Astrocyte (in vitro differentiated cells and primary cell): ENCODE measurements around the gene IP6K1. TPM values are rescaled to one million over a fixed set of nuclear protein-coding genes. Genes with fewer than 3 reads are reported as not detected.

ENCODE experiments used
- DNase-seq: peaks from one replicate; pipeline ENCODE4 v3.0.0-alpha.2; 2010; ENCODE audit warnings: low read depth
- FAIRE-seq: peaks from 2 replicates; lab custom pipeline; 2011; peaks lifted over from hg19 to GRCh38; lab: Jason Lieb, UNC
- H2AFZ ChIP-seq: 2 replicates; pipeline ENCODE4 v1.6.0; 2012; ENCODE audit warnings: low read depth, low read length, inconsistent platforms
- H3K27ac ChIP-seq: 2 replicates; pipeline ENCODE4 v1.5.1; 2011; ENCODE audit warnings: low read depth, low read length, inconsistent platforms
- H3K27me3 ChIP-seq: 2 replicates; pipeline ENCODE4 v1.6.0; 2011; ENCODE audit warnings: low read length, inconsistent platforms; ENCODE audit not compliant: insufficient read depth
- H3K36me3 ChIP-seq: 2 replicates; pipeline ENCODE4 v1.5.1; 2011; ENCODE audit warnings: low read length, inconsistent platforms; ENCODE audit not compliant: insufficient read depth
- H3K4me1 ChIP-seq: 2 replicates; pipeline ENCODE4 v1.5.1; 2011; ENCODE audit warnings: low read length, inconsistent platforms; ENCODE audit not compliant: insufficient read depth
- H3K4me2 ChIP-seq: 2 replicates; pipeline ENCODE4 v1.6.0; 2012; ENCODE audit warnings: low read length, inconsistent platforms
- H3K4me3 ChIP-seq: 2 replicates; pipeline ENCODE4 v1.5.1; 2011; ENCODE audit warnings: low read depth, mild to moderate bottlenecking, low read length, inconsistent platforms; ENCODE audit not compliant: insufficient read depth
- H3K79me2 ChIP-seq: 2 replicates; pipeline ENCODE4 v1.6.0; 2012; ENCODE audit warnings: mild to moderate bottlenecking, low read length, inconsistent platforms; ENCODE audit not compliant: insufficient read depth
- H3K9ac ChIP-seq: 2 replicates; pipeline ENCODE4 v1.6.0; 2012; ENCODE audit warnings: mild to moderate bottlenecking, low read length, inconsistent platforms
- H3K9me3 ChIP-seq: 2 replicates; pipeline ENCODE4 v1.5.1; 2012; ENCODE audit warnings: low read depth, mild to moderate bottlenecking, low read length, inconsistent platforms; ENCODE audit not compliant: insufficient read depth
- H4K20me1 ChIP-seq: 2 replicates; pipeline ENCODE4 v1.6.0; 2012; ENCODE audit warnings: low read length, inconsistent platforms; ENCODE audit not compliant: insufficient read depth
- H3K27ac Mint-ChIP-seq: one replicate; pipeline ENCODE4 v1.8.0; 2021; ENCODE audit warnings: mild to moderate bottlenecking, mixed read lengths; ENCODE audit not compliant: unreplicated experiment
- H3K27me3 Mint-ChIP-seq: one replicate; pipeline ENCODE4 v1.8.0; 2021; ENCODE audit warnings: low read depth, mixed read lengths; ENCODE audit not compliant: unreplicated experiment
- H3K36me3 Mint-ChIP-seq: one replicate; pipeline ENCODE4 v1.8.0; 2021; ENCODE audit warnings: low read depth, mixed read lengths; ENCODE audit not compliant: unreplicated experiment
- H3K4me1 Mint-ChIP-seq: one replicate; pipeline ENCODE4 v1.8.0; 2021; ENCODE audit warnings: low read depth, mixed read lengths; ENCODE audit not compliant: unreplicated experiment
- H3K4me3 Mint-ChIP-seq: one replicate; pipeline ENCODE4 v1.8.0; 2021; ENCODE audit warnings: mild to moderate bottlenecking, moderate library complexity, mixed read lengths; ENCODE audit not compliant: unreplicated experiment
- H3K9me3 Mint-ChIP-seq: one replicate; pipeline ENCODE4 v1.8.0; 2021; ENCODE audit warnings: mild to moderate bottlenecking, mixed read lengths; ENCODE audit not compliant: unreplicated experiment
- EZH2 ChIP-seq: IDR thresholded peaks from 2 replicates; pipeline ENCODE4 v1.6.1; 2012; ENCODE audit warnings: mild to moderate bottlenecking, low read length, inconsistent platforms; ENCODE audit not compliant: insufficient read depth
- total RNA-seq: library from RNA; stranded (reverse); gene quantifications from 2 replicates; pipeline ENCODE4 v1.2.1, GENCODE V29; 2021
- TF ChIP-seq, protein P1 (sequence below): IDR thresholded peaks from 2 replicates; pipeline ENCODE4 v1.5.1; 2011; ENCODE audit warnings: low read depth, mild to moderate bottlenecking, inconsistent platforms, low read length, moderate library complexity; ENCODE audit not compliant: insufficient read depth

Gene IP6K1
- total RNA-seq, 1 donor from 2014 or later, result 38.3 TPM

DNA sequence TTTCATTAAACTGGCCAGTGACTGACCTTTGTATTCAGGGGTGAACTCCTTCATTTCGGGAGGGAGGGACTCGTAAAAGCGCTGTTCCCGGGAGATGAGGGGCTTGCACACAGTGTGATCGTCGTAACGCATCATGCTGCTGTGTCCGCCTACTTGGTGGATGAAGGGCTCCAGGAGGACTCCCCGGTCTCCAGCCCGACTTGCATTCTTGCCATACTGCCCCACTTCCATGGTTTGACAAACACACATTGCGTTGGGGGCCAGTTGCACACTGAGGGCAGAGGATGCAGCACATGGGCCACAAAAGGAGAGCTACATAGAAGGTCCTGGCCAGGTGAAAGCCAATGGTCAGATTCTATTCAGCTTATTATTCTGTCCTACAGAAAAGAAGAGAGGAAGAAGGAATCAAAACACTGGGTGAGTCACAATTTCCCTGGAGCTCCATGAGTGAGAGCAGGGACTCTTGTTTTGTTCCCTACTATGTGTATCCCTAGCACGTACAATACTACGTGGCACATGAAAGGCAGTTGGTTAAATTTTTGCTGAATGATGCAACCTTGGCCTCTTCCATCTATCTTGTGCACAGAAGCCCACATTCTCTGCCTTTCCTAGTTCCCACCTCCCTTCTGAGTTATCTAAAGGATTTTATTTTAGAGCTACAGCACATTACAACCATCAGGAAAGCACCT lies 38.4 kb downstream of the IP6K1 start:
- Histone ChIP-seq H2AFZ (no peak overlapping the region), H3K9ac (peak overlapping the region; percentile 61), H3K36me3 (no peaks in the 10 kb centered on the region), H4K20me1 (peaks cover 21% of the 10 kb centered on the region), H3K27ac (peak overlapping the region; percentile 90), H3K4me2 (peak overlapping the region; percentile 64), H3K9me3 (no peaks in the 10 kb centered on the region), H3K79me2 (peaks cover 67% of the 10 kb centered on the region), H3K4me3 (no peak overlapping the region), H3K4me1 (peaks cover 21% of the 10 kb centered on the region), H3K27me3 (no peaks in the 10 kb centered on the region)
- TF ChIP-seq, protein P1, sequence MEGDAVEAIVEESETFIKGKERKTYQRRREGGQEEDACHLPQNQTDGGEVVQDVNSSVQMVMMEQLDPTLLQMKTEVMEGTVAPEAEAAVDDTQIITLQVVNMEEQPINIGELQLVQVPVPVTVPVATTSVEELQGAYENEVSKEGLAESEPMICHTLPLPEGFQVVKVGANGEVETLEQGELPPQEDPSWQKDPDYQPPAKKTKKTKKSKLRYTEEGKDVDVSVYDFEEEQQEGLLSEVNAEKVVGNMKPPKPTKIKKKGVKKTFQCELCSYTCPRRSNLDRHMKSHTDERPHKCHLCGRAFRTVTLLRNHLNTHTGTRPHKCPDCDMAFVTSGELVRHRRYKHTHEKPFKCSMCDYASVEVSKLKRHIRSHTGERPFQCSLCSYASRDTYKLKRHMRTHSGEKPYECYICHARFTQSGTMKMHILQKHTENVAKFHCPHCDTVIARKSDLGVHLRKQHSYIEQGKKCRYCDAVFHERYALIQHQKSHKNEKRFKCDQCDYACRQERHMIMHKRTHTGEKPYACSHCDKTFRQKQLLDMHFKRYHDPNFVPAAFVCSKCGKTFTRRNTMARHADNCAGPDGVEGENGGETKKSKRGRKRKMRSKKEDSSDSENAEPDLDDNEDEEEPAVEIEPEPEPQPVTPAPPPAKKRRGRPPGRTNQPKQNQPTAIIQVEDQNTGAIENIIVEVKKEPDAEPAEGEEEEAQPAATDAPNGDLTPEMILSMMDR, result no peak
- TF ChIP-seq EZH2, result no peak
- Mint-ChIP-seq H3K9me3 (no peaks in the 10 kb centered on the region), H3K4me1 (peaks cover 30% of the 10 kb centered on the region), H3K36me3 (peaks cover 10% of the 10 kb centered on the region), H3K27ac (peak overlapping the region; percentile 88), H3K27me3 (no peaks in the 10 kb centered on the region), H3K4me3 (peak overlapping the region; percentile 5)
- DNase-seq (peak; percentile 92), FAIRE-seq (peak; percentile 45)

DNA sequence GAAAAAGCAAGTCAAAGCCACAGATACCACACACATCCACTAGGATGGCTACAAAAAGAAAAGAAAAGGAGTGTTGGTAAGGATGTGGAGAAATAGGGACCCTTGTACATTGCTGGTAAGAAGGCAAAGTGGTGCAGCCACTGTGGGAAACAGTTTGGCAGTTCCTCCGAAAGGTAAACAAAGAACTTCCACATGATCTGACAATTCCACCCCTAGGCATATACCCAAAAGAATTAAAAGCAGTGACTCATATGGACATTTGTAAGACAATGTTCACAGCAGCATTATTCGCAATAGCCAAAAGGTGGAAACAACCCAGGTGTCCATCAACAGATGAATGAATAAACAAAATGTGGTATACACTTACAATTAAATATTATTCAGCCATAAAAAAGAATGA lies 40.4 kb downstream of the IP6K1 start:
- peak; percentile 20 for FAIRE-seq
- Histone ChIP-seq H3K9ac (no peak overlapping the region), H3K4me1 (peaks cover 21% of the 10 kb centered on the region), H3K4me2 (no peak overlapping the region), H3K27me3 (no peaks in the 10 kb centered on the region), H2AFZ (no peak overlapping the region), H3K36me3 (no peaks in the 10 kb centered on the region), H3K79me2 (peaks cover 56% of the 10 kb centered on the region), H4K20me1 (peaks cover 16% of the 10 kb centered on the region), H3K4me3 (no peak overlapping the region), H3K9me3 (no peaks in the 10 kb centered on the region), H3K27ac (peak overlapping the region; percentile 28)
- Mint-ChIP-seq H3K4me3 (no peak overlapping the region), H3K36me3 (peaks cover 10% of the 10 kb centered on the region), H3K9me3 (no peaks in the 10 kb centered on the region), H3K4me1 (peaks cover 27% of the 10 kb centered on the region), H3K27ac (no peak overlapping the region), H3K27me3 (no peaks in the 10 kb centered on the region)
- TF ChIP-seq EZH2, result no peak
- TF ChIP-seq, protein P1, result no peak
- DNase-seq, result peak; percentile 85

DNA sequence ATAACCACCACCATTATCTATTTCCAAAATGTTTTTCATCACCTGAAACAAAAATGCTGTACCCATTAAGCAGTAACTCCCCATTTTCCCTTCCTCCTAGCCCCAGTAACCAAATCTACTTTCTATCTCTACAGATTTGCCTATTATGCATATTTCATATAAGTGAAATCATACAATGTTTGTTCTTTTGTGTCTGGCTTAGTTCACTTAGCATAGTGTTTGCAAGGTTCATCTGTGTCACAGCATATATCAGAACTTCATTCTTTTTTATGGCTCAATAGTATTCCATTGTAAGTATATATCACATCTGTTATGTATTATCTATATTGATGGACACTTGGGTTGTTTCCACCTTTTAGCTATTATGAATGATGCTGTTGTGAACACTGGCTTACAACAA lies 45.9 kb downstream of the IP6K1 start:
- Histone ChIP-seq H3K27me3 (no peaks in the 10 kb centered on the region), H3K9ac (no peak overlapping the region), H3K79me2 (peaks cover 26% of the 10 kb centered on the region), H3K27ac (no peak overlapping the region), H3K4me2 (no peak overlapping the region), H3K9me3 (no peaks in the 10 kb centered on the region), H3K4me3 (no peak overlapping the region), H3K36me3 (peaks cover 6% of the 10 kb centered on the region), H4K20me1 (peaks cover 4% of the 10 kb centered on the region), H2AFZ (no peak overlapping the region), H3K4me1 (no peaks in the 10 kb centered on the region)
- TF ChIP-seq EZH2, result no peak
- no peaks in the 10 kb centered on the region for H3K9me3 Mint-ChIP-seq
- H3K27ac Mint-ChIP-seq, result no peak overlapping the region
- FAIRE-seq, result no peak
- peaks cover 4% of the 10 kb centered on the region for H3K4me1 Mint-ChIP-seq
- H3K27me3 Mint-ChIP-seq, result no peaks in the 10 kb centered on the region
- peaks cover 17% of the 10 kb centered on the region for H3K36me3 Mint-ChIP-seq
- no peak for DNase-seq
- H3K4me3 Mint-ChIP-seq, result no peak overlapping the region
